TTC549 (cell line): Measurements from ENCODE around the gene ZFP36L2.

Source experiments
- FAIRE-seq: peaks from 2 replicates; lab custom pipeline; 2012; peaks lifted over from hg19 to GRCh38; lab: Jason Lieb, UNC

ZFP36L2 gene

GRCh38 chr2:43246641-43247040 lies 20.2 kb upstream of the ZFP36L2 start:
- FAIRE-seq = no peak

GRCh38 chr2:43241558-43241957 lies 15.2 kb upstream of the ZFP36L2 start:
- no peak for FAIRE-seq

- FAIRE-seq = no peak
These were observed 14.4 kb upstream of the ZFP36L2 start for GRCh38 chr2:43240766-43241150.

- no peak for FAIRE-seq
These were observed 13.8 kb upstream of the ZFP36L2 start for GRCh38 chr2:43239981-43240765.

- FAIRE-seq = no peak
These were observed 12.4 kb upstream of the ZFP36L2 start for GRCh38 chr2:43238813-43239212.

- FAIRE-seq = no peak
These were observed 11.8 kb upstream of the ZFP36L2 start for GRCh38 chr2:43238176-43238575.

GRCh38 chr2:43233218-43234212 lies 7.1 kb upstream of the ZFP36L2 start:
- FAIRE-seq = no peak

- FAIRE-seq = no peak
These were observed 4.8 kb upstream of the ZFP36L2 start for GRCh38 chr2:43230951-43231827.

GRCh38 chr2:43230351-43230885 lies 4.0 kb upstream of the ZFP36L2 start:
- no peak for FAIRE-seq

- FAIRE-seq = no peak
These were observed 2.6 kb upstream of the ZFP36L2 start for GRCh38 chr2:43228756-43229659.

- no peak for FAIRE-seq
These were observed 1.9 kb upstream of the ZFP36L2 start for GRCh38 chr2:43228321-43228751.

GRCh38 chr2:43227830-43228281 lies 1.4 kb upstream of the ZFP36L2 start:
- FAIRE-seq = no peak

- no peak for FAIRE-seq
These were observed 786 bp upstream of the ZFP36L2 start for GRCh38 chr2:43226955-43227829.

- FAIRE-seq = no peak
These were observed 433 bp downstream of the ZFP36L2 start for GRCh38 chr2:43225788-43226557.

GRCh38 chr2:43225093-43225787 lies 1.2 kb downstream of the ZFP36L2 start:
- FAIRE-seq = no peak

GRCh38 chr2:43224571-43225092 lies 1.8 kb downstream of the ZFP36L2 start:
- FAIRE-seq = no peak

- no peak for FAIRE-seq
These were observed 2.3 kb downstream of the ZFP36L2 start for GRCh38 chr2:43224131-43224570.

- no peak for FAIRE-seq
These were observed 2.8 kb downstream of the ZFP36L2 start for GRCh38 chr2:43223521-43224001.
